ENCODE measurements around the gene TRIM13. TPM values are rescaled to one million over a fixed set of nuclear protein-coding genes. Genes with fewer than 3 reads are reported as not detected.

Gene TRIM13
- total RNA-seq, 1 experiment from 2014 or later = 13.7 TPM

DNA sequence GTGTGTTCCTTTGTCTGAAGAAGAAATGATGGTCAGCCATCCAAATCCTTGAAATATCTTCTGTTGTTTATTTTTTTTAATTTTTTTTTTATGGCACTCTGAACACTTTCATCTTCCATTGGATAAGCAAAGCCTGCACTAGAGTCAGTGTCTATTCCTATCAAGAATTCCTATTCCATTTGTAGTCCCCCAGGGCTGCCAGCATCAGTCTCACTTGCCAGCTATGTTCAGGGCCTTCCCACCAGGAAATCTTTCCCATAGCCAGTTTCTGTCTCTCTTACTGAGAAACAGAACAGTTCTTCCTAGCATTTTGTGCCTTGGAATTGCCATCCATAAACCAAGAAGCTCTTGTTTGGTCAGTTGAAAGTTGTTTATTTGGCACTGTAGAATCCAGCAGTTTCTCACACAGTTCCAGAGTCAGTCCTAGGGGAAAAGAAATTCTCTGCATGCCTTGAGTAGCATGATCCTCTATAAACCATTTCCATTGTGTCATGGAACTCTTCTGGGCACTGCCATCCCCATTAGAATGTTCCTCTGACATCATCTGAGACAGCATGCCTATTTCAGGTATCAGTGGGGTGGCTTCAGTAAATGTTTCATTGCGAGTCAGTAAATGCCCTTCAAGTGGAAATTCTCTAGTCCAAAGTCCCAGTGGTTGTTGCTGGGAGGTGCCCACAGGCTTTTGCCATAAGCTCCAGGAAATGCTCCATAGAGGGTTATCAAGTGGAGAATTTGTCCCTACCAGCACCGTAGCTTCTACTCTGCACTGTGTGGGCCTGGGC is 42.0 kb upstream of the TRIM13 start:
- Histone ChIP-seq H3K9me2 (replicated peaks; ENCODE audit: low read length) (no peaks in the 10 kb centered on the region), H4K20me1 (ENCODE audit: low read length) (no peaks in the 10 kb centered on the region), H3K36me3 (ENCODE audit: low read depth, low read length) (no peaks in the 10 kb centered on the region; the same call in 1 of the 2 replicates), H3K27ac (ENCODE audit: low read length) (no peak overlapping the region), H3K27me3 (ENCODE audit: low read length) (no peaks in the 10 kb centered on the region), H3K9me3 (ENCODE audit: low read length) (0 out of 2 replicates have a peak, but pooled peaks cover 6% of the 10 kb centered on the region), H3K9ac (ENCODE audit: low read length) (no peak overlapping the region), H3K4me1 (ENCODE audit: insufficient read depth, low read length) (no peaks in the 10 kb centered on the region), H3K79me2 (ENCODE audit: low read length) (no peaks in the 10 kb centered on the region), H2AFZ (ENCODE audit: low read length) (no peak overlapping the region), H3K4me2 (ENCODE audit: low read length) (no peak overlapping the region), H3K4me3 (ENCODE audit: low read length) (no peak overlapping the region), H3F3A (ENCODE audit: low read length, unreplicated experiment) (no peaks in the 10 kb centered on the region)
- TF ChIP-seq, protein P1, sequence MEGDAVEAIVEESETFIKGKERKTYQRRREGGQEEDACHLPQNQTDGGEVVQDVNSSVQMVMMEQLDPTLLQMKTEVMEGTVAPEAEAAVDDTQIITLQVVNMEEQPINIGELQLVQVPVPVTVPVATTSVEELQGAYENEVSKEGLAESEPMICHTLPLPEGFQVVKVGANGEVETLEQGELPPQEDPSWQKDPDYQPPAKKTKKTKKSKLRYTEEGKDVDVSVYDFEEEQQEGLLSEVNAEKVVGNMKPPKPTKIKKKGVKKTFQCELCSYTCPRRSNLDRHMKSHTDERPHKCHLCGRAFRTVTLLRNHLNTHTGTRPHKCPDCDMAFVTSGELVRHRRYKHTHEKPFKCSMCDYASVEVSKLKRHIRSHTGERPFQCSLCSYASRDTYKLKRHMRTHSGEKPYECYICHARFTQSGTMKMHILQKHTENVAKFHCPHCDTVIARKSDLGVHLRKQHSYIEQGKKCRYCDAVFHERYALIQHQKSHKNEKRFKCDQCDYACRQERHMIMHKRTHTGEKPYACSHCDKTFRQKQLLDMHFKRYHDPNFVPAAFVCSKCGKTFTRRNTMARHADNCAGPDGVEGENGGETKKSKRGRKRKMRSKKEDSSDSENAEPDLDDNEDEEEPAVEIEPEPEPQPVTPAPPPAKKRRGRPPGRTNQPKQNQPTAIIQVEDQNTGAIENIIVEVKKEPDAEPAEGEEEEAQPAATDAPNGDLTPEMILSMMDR (conservative IDR thresholded peaks at IDR 0.05; ENCODE audit: low read depth, low read length) = no peak
- TF ChIP-seq EZH2 (IDR thresholded peaks at IDR 0.05; ENCODE audit: low read length, unreplicated experiment) = no peak
- no peak for TF ChIP-seq EZH2phosphoT487 (IDR thresholded peaks at IDR 0.05; ENCODE audit: borderline replicate concordance, low read length)
- ATAC-seq (no peak), DNase-seq (no peak)
- intact Hi-C loops (cut with micrococcal nuclease) = no loop called here
- ChIA-PET POLR2A (ENCODE audit: unreplicated experiment) (no interaction called here), CTCF (no interaction called here)
- no TSS peak for BruUV-seq (replicated peaks)

DNA sequence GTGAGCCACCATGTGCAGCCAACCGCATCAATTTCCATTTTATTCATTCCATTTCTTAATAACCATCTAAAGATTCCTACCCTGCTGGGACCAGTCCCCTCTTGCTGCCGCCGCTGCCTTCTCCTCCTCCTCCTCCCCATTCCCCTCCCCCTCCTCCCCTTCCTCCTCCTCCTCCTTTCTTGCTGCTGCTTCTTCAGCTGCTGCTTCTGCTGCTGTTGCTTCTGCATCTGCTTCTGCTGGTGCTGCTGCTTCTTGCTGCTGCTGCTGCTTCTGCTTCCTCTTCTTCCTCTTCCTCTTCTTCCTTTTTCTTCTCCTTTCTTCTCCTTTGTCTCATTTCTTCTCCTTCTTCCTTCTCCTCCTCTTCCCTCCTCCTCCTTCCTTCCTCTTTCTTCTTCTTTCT is 40.7 kb upstream of the TRIM13 start:
- DNase-seq (no peak), ATAC-seq (no peak)
- Histone ChIP-seq H3K79me2 (ENCODE audit: low read length) (no peaks in the 10 kb centered on the region), H3K4me3 (ENCODE audit: low read length) (no peak overlapping the region), H3K27ac (ENCODE audit: low read length) (no peak overlapping the region), H3K36me3 (ENCODE audit: low read depth, low read length) (no peaks in the 10 kb centered on the region; the same call in 1 of the 2 replicates), H3K4me1 (ENCODE audit: insufficient read depth, low read length) (no peaks in the 10 kb centered on the region), H3K4me2 (ENCODE audit: low read length) (no peak overlapping the region), H3K27me3 (ENCODE audit: low read length) (no peaks in the 10 kb centered on the region), H3K9me3 (ENCODE audit: low read length) (0 out of 2 replicates have a peak, but pooled peaks cover 6% of the 10 kb centered on the region), H3K9ac (ENCODE audit: low read length) (no peak overlapping the region), H4K20me1 (ENCODE audit: low read length) (no peaks in the 10 kb centered on the region), H3F3A (ENCODE audit: low read length, unreplicated experiment) (no peaks in the 10 kb centered on the region), H3K9me2 (replicated peaks; ENCODE audit: low read length) (no peaks in the 10 kb centered on the region), H2AFZ (ENCODE audit: low read length) (no peak overlapping the region)
- BruUV-seq (replicated peaks) = no TSS peak
- intact Hi-C loops (cut with micrococcal nuclease) = no loop called here
- POLR2A ChIA-PET (ENCODE audit: unreplicated experiment) = no interaction called here
- CTCF ChIA-PET = no interaction called here
- no peak for TF ChIP-seq EZH2 (IDR thresholded peaks at IDR 0.05; ENCODE audit: low read length, unreplicated experiment)
- TF ChIP-seq, protein P1 (conservative IDR thresholded peaks at IDR 0.05; ENCODE audit: low read depth, low read length) = no peak
- TF ChIP-seq EZH2phosphoT487 (IDR thresholded peaks at IDR 0.05; ENCODE audit: borderline replicate concordance, low read length) = no peak

DNA sequence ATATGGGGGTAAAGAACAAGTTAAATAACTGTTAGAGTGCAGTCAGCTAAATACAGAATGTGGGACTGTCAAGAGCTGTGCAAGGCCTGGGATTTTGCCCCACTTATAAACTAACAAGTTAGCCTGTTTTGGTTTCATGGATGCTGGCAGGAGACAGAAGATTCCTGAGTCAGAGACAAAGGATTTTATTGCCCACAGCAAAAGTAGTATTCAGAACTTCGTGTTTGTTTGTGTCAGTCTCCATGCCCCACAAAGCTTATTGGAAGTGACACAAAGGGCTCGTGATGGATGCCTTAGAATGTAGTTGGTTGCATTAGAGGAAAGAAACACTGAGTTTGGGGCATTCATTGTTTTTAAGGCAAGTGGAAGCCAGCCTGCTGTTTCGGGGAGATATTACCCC is 38.5 kb upstream of the TRIM13 start:
- no peak for TF ChIP-seq EZH2 (IDR thresholded peaks at IDR 0.05; ENCODE audit: low read length, unreplicated experiment)
- TF ChIP-seq EZH2phosphoT487 (IDR thresholded peaks at IDR 0.05; ENCODE audit: borderline replicate concordance, low read length) = no peak
- TF ChIP-seq, protein P1 (conservative IDR thresholded peaks at IDR 0.05; ENCODE audit: low read depth, low read length) = no peak
- Histone ChIP-seq H3K27me3 (ENCODE audit: low read length) (no peaks in the 10 kb centered on the region), H3K4me2 (ENCODE audit: low read length) (no peak overlapping the region), H3K4me3 (ENCODE audit: low read length) (no peak overlapping the region), H3K9ac (ENCODE audit: low read length) (no peak overlapping the region), H2AFZ (ENCODE audit: low read length) (no peak overlapping the region), H4K20me1 (ENCODE audit: low read length) (no peaks in the 10 kb centered on the region), H3K79me2 (ENCODE audit: low read length) (no peaks in the 10 kb centered on the region), H3K27ac (ENCODE audit: low read length) (no peak overlapping the region), H3F3A (ENCODE audit: low read length, unreplicated experiment) (no peaks in the 10 kb centered on the region), H3K9me2 (replicated peaks; ENCODE audit: low read length) (no peaks in the 10 kb centered on the region), H3K36me3 (ENCODE audit: low read depth, low read length) (no peaks in the 10 kb centered on the region; the same call in 1 of the 2 replicates), H3K9me3 (ENCODE audit: low read length) (0 out of 2 replicates have a peak, but pooled peaks cover 11% of the 10 kb centered on the region), H3K4me1 (ENCODE audit: insufficient read depth, low read length) (no peaks in the 10 kb centered on the region)
- BruUV-seq (replicated peaks) = no TSS peak
- POLR2A ChIA-PET (ENCODE audit: unreplicated experiment) = no interaction called here
- intact Hi-C loops (cut with micrococcal nuclease) = no loop called here
- ATAC-seq (no peak), DNase-seq (no peak)
- CTCF ChIA-PET = no interaction called here

Data from PC-3 (cell line).